GM12873 (cell line): ENCODE data around the gene GCHFR.
A peak's percentile ranks its signal among the peaks of the same experiment; 100 is the strongest.

Experiments
- TF ChIP-seq, protein P1 (sequence below): IDR thresholded peaks from 2 replicates; pipeline ENCODE4 v1.5.1; 2012; ENCODE audit warnings: low read depth, mild to moderate bottlenecking, moderate library complexity, low read length, control low read depth; ENCODE audit not compliant: insufficient read depth; ENCODE audit errors: missing control alignments

GCHFR gene

DNA sequence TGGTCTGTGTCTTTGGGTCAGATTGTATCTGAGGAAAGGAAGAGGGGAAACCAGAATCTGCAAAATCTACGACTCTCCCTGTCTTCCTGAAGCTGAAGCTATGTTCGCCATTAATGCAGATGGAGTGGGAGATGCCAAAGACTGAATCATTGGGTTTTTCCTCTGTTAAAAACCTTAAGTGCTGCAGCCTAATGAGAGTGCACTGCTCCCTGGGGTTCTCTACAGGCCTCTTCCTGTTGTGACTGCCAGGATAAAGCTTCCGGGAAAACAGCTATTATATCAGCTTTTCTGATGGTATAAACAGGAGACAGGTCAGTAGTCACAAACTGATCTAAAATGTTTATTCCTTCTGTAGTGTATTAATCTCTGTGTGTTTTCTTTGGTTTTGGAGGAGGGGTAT is 32.8 kb upstream of the GCHFR start:
- TF ChIP-seq, protein P1, sequence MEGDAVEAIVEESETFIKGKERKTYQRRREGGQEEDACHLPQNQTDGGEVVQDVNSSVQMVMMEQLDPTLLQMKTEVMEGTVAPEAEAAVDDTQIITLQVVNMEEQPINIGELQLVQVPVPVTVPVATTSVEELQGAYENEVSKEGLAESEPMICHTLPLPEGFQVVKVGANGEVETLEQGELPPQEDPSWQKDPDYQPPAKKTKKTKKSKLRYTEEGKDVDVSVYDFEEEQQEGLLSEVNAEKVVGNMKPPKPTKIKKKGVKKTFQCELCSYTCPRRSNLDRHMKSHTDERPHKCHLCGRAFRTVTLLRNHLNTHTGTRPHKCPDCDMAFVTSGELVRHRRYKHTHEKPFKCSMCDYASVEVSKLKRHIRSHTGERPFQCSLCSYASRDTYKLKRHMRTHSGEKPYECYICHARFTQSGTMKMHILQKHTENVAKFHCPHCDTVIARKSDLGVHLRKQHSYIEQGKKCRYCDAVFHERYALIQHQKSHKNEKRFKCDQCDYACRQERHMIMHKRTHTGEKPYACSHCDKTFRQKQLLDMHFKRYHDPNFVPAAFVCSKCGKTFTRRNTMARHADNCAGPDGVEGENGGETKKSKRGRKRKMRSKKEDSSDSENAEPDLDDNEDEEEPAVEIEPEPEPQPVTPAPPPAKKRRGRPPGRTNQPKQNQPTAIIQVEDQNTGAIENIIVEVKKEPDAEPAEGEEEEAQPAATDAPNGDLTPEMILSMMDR = no peak

GRCh38 chr15:40736575-40736974 is 27.3 kb upstream of the GCHFR start:
- TF ChIP-seq, protein P1 = no peak

DNA sequence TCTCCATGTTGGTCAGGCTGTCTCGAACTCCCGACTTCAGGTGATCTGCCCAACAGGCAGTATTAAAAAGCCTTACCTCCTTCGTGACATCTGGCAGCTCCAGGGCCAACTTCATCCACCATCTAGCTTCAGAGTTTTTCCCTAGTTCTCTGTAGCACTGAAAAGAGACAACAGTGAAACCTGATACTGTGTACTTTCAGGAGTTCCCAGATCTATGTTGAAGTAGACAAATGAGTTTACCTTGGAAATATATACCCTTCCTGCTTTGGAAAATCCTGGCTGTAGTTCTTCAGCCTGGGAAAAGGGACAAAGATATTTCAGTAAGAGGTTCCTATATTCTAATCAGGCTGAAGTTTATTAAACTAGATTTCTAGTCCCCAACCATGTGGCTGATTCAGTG is 26.8 kb upstream of the GCHFR start:
- TF ChIP-seq, protein P1 = no peak

DNA sequence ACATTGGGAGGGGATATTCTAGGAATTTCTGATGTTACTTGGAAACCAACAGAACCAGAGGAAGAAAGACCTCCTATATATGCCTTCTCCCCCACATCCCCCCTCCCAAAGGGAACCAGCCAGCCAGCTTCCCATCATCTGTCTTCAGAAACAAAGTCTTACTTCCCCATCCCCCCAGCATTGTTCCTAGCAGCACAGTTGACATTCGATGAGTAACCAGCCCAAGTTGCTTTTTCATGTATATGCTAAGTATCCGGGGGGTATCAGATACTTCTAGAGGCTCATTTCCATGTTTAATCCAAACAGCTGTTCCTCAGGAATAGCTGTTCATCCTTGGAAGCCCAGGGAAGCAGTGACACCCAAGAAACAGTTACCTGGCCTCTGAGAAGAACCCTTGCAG is 24.8 kb upstream of the GCHFR start:
- TF ChIP-seq, protein P1 = no peak

DNA sequence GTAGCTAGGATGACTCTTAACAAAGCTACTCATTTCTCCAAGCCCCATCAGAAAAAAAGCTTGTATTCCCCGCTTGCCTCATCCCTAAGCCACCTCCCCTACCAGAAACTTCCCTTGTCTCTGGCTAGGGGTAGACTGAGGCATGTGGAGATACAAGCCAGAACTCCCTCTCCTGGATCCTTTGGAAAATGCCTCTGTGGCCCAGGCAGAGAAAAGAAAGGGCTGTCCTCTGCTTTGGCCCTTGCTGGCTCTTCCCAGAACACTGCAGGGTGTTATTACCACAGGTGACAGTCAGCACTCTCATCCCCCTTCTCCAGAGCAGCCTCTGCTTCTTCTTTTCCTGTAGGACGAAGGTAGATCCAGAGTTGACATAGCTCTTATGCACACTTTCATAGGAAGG is 24.0 kb upstream of the GCHFR start:
- TF ChIP-seq, protein P1 = no peak

DNA sequence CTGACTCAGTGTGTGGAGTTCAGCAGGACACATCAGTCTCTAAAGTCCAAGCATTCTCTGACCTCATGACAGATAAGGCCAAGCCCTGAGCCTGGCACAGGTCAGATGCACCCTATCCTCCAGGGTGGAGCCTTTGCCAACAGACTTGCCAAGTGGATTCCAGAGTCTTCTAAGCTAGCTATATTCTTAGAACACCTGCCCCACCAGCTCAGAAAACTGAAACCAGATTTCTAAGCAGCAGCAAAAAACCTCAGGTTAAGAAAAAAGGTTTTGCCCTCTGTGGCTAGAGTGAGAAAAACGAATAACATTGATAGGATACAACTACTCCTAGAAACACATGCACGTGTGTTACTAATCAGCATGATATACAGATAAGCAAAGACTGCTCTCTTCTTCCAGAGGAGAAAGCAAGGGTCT is 20.4 kb upstream of the GCHFR start:
- TF ChIP-seq, protein P1 = no peak

DNA sequence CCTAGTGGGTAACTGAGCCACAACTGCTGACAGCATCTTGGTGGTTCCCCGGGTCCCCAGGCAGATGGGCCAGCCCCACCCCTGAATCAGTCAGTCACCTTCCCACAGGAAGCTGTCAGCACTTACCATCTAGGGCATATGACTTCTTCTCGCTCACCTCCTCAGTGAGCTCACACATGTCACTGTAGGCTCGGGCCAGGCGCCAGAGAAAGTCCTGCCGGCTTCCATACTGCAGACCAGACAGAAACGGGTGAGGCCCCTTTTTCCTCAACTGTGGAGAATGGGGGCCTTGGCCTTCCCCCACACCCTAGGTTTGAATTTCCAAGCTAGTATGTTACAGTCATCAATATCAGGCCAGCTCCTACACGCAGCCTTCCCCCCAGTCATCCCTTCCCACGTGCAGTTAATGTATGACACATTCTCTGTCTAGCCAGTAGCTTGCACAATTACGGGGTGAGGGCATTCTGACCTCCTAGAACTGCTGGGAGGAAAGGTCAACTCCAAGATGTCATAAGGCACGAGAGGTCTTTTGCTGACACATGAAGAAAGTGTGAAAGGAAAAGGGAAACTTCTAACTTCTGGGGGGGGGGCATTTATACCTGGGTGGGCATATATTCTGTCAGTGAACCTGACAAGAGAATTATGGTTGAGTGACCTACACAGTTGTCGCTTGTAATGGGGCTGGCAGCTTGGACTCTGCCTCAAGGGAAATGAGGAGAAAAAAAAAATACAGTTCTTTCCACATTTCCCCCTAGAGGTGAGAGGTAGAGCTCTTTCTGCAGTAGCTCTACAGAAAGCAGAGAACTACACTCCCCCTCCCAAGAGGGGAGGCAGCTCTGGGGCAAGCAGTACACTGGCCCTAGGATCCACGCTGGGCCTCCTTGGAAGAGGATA is 19.7 kb upstream of the GCHFR start:
- TF ChIP-seq, protein P1 = peak; percentile 17

DNA sequence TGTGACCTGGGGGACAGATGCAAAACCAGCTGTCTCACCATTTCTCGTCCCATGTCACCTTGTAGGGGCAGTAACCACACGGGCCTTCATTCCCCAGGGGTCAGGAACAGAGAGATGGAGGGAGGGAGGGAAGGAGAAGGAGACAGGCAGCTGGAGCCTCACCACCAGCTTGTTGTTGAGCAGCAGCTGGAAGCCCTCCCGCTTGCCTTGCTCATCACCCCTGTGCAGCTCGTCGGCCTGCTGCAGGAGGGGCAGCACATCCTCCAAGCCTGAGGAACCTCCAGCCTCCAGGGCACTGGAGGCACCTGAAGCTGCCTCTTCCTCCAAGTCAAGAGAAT is 19.1 kb upstream of the GCHFR start:
- TF ChIP-seq, protein P1 = peak; percentile 0
